Mucosa of descending colon (tissue), 3 donors: ENCODE results near the gene SMIM13. TPM values are rescaled to one million over a fixed set of nuclear protein-coding genes. Genes with fewer than 3 reads are reported as not detected.

Source experiments
- ATAC-seq: fragments of 200-7000 bp; cut with Tn5 transposase; one replicate; pipeline ENCODE4 v1.9.1; 2020; ENCODE audit warnings: mild to moderate bottlenecking, moderate library complexity
- DNase-seq, 3 donors: peaks; one replicate each; pipeline ENCODE4 v3.0.0-alpha.2; 2020
- H3K36me3 ChIP-seq: fragments of 200-600 bp; one replicate; pipeline ENCODE4 v1.8.0; 2021; ENCODE audit warnings: low read depth, mild to moderate bottlenecking
- H3K4me1 ChIP-seq: fragments of 200-600 bp; one replicate; pipeline ENCODE4 v1.8.0; 2021; ENCODE audit warnings: low read depth, mild to moderate bottlenecking
- H3K4me3 ChIP-seq: fragments of 200-600 bp; one replicate; pipeline ENCODE4 v1.8.0; 2021; ENCODE audit warnings: mild to moderate bottlenecking
- H3K9me3 ChIP-seq: fragments of 200-600 bp; one replicate; pipeline ENCODE4 v1.8.0; 2021; ENCODE audit warnings: mild to moderate bottlenecking
- intact Hi-C, 2 donors: fragments of 100-400 bp; cut with DNase I in 1 of 2; cut with micrococcal nuclease in 1 of 2; formaldehyde crosslinking; loops; one replicate each; pipeline versions ENCODE4 v1.11.0 to v1.11.1; 2022; cut with DNase I, micrococcal nuclease
- total RNA-seq, 3 donors: library from RNA; stranded (reverse); fragmentation: NEBNext Ultra II Directional in 2 of 3; extraction: Animal tissue kit (Norgen Biotek cat#: 25700) in 2 of 3; gene quantifications; one replicate each; pipeline versions ENCODE4 v1.2.1 to v1.2.4, GENCODE V29; 2021 to 2023
- TF ChIP-seq, protein P1 (sequence below): fragments of 200-600 bp; IDR thresholded peaks from one replicate; pipeline ENCODE4 v1.8.0; 2022; ENCODE audit warnings: antibody characterized with exemption, mild to moderate bottlenecking
- donor health status: DM: no; HTN: no; CAD: no; lungs with moderate emphysema.
- donor health status: DM: no; HTN: no; CAD: no.
- donor health status: DM: no; HTN: yes; CAD: no.

SMIM13 gene
- total RNA-seq, 3 donors from 2014 or later = 5.4 to 10.9 (median 5.6) TPM

- intact Hi-C loops = no loop called here
- Histone ChIP-seq H3K4me3 (peak overlapping the region; percentile 97), H3K9me3 (no peaks in the 10 kb centered on the region), H3K4me1 (peaks cover 20% of the 10 kb centered on the region), H3K36me3 (peaks cover 3% of the 10 kb centered on the region)
- DNase-seq (no peak), ATAC-seq (peak; percentile 28)
- TF ChIP-seq, protein P1, sequence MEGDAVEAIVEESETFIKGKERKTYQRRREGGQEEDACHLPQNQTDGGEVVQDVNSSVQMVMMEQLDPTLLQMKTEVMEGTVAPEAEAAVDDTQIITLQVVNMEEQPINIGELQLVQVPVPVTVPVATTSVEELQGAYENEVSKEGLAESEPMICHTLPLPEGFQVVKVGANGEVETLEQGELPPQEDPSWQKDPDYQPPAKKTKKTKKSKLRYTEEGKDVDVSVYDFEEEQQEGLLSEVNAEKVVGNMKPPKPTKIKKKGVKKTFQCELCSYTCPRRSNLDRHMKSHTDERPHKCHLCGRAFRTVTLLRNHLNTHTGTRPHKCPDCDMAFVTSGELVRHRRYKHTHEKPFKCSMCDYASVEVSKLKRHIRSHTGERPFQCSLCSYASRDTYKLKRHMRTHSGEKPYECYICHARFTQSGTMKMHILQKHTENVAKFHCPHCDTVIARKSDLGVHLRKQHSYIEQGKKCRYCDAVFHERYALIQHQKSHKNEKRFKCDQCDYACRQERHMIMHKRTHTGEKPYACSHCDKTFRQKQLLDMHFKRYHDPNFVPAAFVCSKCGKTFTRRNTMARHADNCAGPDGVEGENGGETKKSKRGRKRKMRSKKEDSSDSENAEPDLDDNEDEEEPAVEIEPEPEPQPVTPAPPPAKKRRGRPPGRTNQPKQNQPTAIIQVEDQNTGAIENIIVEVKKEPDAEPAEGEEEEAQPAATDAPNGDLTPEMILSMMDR = no peak
These were observed 333 bp upstream of the SMIM13 start for GRCh38 chr6:11093376-11093625.

- intact Hi-C loops = no loop called here
- Histone ChIP-seq H3K9me3 (no peaks in the 10 kb centered on the region), H3K36me3 (peaks cover 3% of the 10 kb centered on the region), H3K4me1 (peaks cover 21% of the 10 kb centered on the region), H3K4me3 (peak overlapping the region; percentile 97)
- DNase-seq = peak; percentile 58 to 73 (median 67)
- TF ChIP-seq, protein P1 = no peak
- peak; percentile 33 for ATAC-seq
These were observed 797 bp downstream of the SMIM13 start for GRCh38 chr6:11094411-11094851.

DNA sequence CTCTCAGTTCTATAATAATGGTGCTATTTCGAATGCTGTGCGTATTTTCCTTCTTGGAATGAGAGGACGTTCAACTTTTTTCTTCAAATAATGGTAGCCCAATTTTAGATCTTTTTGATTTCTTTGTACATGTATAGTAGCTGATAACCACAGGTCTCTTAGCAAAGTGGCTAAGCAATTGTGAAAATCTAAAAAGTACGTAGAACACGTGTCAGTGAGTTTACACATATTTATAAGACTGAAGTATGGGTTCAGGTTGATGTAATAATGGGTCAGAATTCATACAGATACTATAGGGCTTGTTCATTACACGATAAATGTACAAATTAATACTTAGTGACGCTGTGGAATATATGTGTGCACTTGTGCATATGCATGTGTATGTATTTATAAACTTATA lies 1.3 kb downstream of the SMIM13 start:
- intact Hi-C loops = no loop called here
- Histone ChIP-seq H3K36me3 (peaks cover 3% of the 10 kb centered on the region), H3K4me3 (no peak overlapping the region), H3K9me3 (no peaks in the 10 kb centered on the region), H3K4me1 (peaks cover 21% of the 10 kb centered on the region)
- TF ChIP-seq, protein P1 = no peak
- ATAC-seq = no peak
- DNase-seq = no peak

GRCh38 chr6:11096109-11096508 lies 2.5 kb downstream of the SMIM13 start:
- DNase-seq = peak in 1 of 3 donors; percentile 36
- intact Hi-C loops = no loop called here
- ATAC-seq = peak; percentile 13
- Histone ChIP-seq H3K4me3 (no peak overlapping the region), H3K4me1 (peaks cover 21% of the 10 kb centered on the region), H3K36me3 (peaks cover 3% of the 10 kb centered on the region), H3K9me3 (no peaks in the 10 kb centered on the region)
- TF ChIP-seq, protein P1 = no peak

DNA sequence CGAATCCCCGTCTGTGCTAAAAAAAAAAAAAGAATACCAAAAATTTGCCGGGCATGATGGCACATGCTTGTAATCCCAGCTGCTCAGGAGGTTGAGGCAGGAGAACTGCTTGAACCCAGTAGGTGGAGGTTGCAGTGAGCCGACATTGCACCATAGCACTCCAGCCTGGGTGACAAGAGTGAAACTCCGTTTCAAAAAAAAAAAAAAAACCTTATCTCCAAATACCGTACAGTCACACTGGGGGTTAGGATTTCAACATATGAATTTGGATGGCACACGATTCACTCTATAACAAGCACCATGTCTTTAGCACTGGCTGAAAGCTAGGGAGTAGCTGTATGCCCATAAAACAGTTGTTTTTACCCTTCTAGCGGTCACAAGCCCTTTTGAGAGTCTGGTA lies 3.8 kb downstream of the SMIM13 start:
- H3K9me3 ChIP-seq = no peaks in the 10 kb centered on the region
- ATAC-seq (no peak), DNase-seq (no peak)
- intact Hi-C loops = no loop called here
- H3K4me1 ChIP-seq = peaks cover 21% of the 10 kb centered on the region
- TF ChIP-seq, protein P1 = no peak
- no peak overlapping the region for H3K4me3 ChIP-seq
- peaks cover 3% of the 10 kb centered on the region for H3K36me3 ChIP-seq

DNA sequence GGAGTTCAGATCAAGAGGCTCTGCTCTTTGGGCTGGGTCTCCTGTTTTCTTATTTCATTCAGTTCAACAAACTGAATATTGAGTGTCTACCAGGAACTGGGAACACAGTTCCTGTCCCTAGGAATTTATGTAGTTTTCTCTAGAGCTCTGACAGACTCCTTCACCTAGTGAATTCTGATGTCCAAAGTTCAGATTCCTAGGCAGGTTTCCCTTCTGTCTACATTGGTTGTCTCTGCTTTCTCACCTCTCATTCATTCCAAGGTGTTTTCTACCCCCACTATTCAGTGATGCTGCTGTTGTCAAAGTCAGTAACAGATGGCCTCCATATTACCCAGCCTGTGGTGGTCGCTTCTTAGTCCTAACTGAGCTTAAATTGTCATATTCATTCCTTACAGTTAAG lies 4.4 kb downstream of the SMIM13 start:
- Histone ChIP-seq H3K4me1 (peaks cover 21% of the 10 kb centered on the region), H3K36me3 (peaks cover 3% of the 10 kb centered on the region), H3K9me3 (no peaks in the 10 kb centered on the region), H3K4me3 (no peak overlapping the region)
- ATAC-seq = no peak
- TF ChIP-seq, protein P1 = no peak
- intact Hi-C loops = no loop called here
- no peak for DNase-seq
